ENCODE results near the gene ENOX1.
"Not testable (repeated sequence)": the region's sequence is repeated elsewhere in the genome, so short reads cannot be mapped to it uniquely, and the experiment has no call there.

DNA sequence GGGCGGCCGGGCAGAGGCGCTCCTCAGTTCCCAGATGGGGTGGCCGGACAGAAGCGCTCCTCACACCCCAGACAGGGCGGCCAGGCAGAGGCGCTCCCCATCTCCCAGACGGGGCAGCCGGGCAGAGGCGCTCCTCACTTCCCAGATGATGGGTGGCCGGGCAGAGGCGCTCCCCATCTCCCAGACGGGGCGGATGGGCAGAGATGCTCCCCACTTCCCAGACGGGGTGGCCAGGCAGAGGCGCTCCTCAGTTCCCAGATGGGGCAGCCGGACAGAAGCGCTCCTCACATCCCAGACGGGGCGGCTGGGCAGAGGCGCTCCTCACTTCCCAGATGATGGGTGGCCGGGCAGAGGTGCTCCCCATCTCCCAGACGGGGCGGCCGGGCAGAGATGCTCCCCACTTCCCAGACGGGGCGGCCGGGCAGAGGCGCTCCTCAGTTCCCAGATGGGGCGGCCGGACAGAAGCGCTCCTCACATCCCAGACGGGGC lies 370.8 kb downstream of the ENOX1 start:
- not testable (repeated sequence) for TF ChIP-seq CTCF, POLR2A (IDR thresholded peaks at IDR 0.05)

Measured in testis (tissue), 2 donors.